Measurements from ENCODE around the gene DEFB114. TPM values are rescaled to one million over a fixed set of nuclear protein-coding genes. Genes with fewer than 3 reads are reported as not detected.

Gene DEFB114
- total RNA-seq, 1 donor from 2014 or later, result not detected

GRCh38 chr6:49986551-49986950 is 22.6 kb upstream of the DEFB114 start:
- Mint-ChIP-seq H3K9me3 (ENCODE audit: unreplicated experiment) (no peaks in the 10 kb centered on the region), H3K4me1 (ENCODE audit: low read depth, unreplicated experiment) (no peaks in the 10 kb centered on the region), H3K27me3 (ENCODE audit: low read depth, unreplicated experiment) (no peaks in the 10 kb centered on the region), H3K4me3 (ENCODE audit: unreplicated experiment) (no peak overlapping the region), H3K36me3 (ENCODE audit: low read depth, unreplicated experiment) (no peaks in the 10 kb centered on the region), H3K27ac (ENCODE audit: unreplicated experiment) (no peak overlapping the region)
- H3K4me3 ChIP-seq (ENCODE audit: insufficient read depth, low read depth, low read length), result no peak overlapping the region
- no peaks in the 10 kb centered on the region for H3K79me2 ChIP-seq (ENCODE audit: insufficient read depth, low read length)
- FAIRE-seq, result no peak
- H3K27me3 ChIP-seq (ENCODE audit: insufficient read depth, low read length), result no peaks in the 10 kb centered on the region
- H3K4me2 ChIP-seq (ENCODE audit: low read length), result no peak overlapping the region
- no peak for DNase-seq (ENCODE audit: low read depth)
- H3K9me3 ChIP-seq (ENCODE audit: insufficient read depth, low read depth, low read length), result peaks cover 6% of the 10 kb centered on the region
- no peak overlapping the region for H3K27ac ChIP-seq (ENCODE audit: low read depth, low read length)
- no peaks in the 10 kb centered on the region for H4K20me1 ChIP-seq (ENCODE audit: insufficient read depth, low read length)
- no peaks in the 10 kb centered on the region for H3K4me1 ChIP-seq (ENCODE audit: insufficient read depth, low read length)
- TF ChIP-seq CTCF (IDR thresholded peaks at IDR 0.05; ENCODE audit: insufficient read depth, low read depth, low read length), result no peak
- no peak for TF ChIP-seq EZH2 (IDR thresholded peaks at IDR 0.05; ENCODE audit: insufficient read depth, low read length)
- H3K9ac ChIP-seq (ENCODE audit: low read length), result no peak overlapping the region
- H2AFZ ChIP-seq (ENCODE audit: low read depth, low read length), result no peak overlapping the region
- H3K36me3 ChIP-seq (ENCODE audit: insufficient read depth, low read length), result no peaks in the 10 kb centered on the region

GRCh38 chr6:49982046-49982445 is 18.1 kb upstream of the DEFB114 start:
- Histone ChIP-seq H3K36me3 (ENCODE audit: insufficient read depth, low read length) (no peaks in the 10 kb centered on the region), H3K9ac (ENCODE audit: low read length) (no peak overlapping the region), H4K20me1 (ENCODE audit: insufficient read depth, low read length) (no peaks in the 10 kb centered on the region), H3K27ac (ENCODE audit: low read depth, low read length) (no peak overlapping the region), H2AFZ (ENCODE audit: low read depth, low read length) (no peak overlapping the region), H3K27me3 (ENCODE audit: insufficient read depth, low read length) (no peaks in the 10 kb centered on the region), H3K4me2 (ENCODE audit: low read length) (no peak overlapping the region), H3K4me3 (ENCODE audit: insufficient read depth, low read depth, low read length) (no peak overlapping the region), H3K79me2 (ENCODE audit: insufficient read depth, low read length) (no peaks in the 10 kb centered on the region), H3K4me1 (ENCODE audit: insufficient read depth, low read length) (no peaks in the 10 kb centered on the region), H3K9me3 (ENCODE audit: insufficient read depth, low read depth, low read length) (peaks cover 3% of the 10 kb centered on the region)
- Mint-ChIP-seq H3K4me3 (ENCODE audit: unreplicated experiment) (no peak overlapping the region), H3K4me1 (ENCODE audit: low read depth, unreplicated experiment) (no peaks in the 10 kb centered on the region), H3K36me3 (ENCODE audit: low read depth, unreplicated experiment) (no peaks in the 10 kb centered on the region), H3K27ac (ENCODE audit: unreplicated experiment) (no peak overlapping the region), H3K9me3 (ENCODE audit: unreplicated experiment) (no peaks in the 10 kb centered on the region), H3K27me3 (ENCODE audit: low read depth, unreplicated experiment) (peaks cover 2% of the 10 kb centered on the region)
- DNase-seq (ENCODE audit: low read depth), result no peak
- TF ChIP-seq EZH2 (IDR thresholded peaks at IDR 0.05; ENCODE audit: insufficient read depth, low read length), result no peak
- TF ChIP-seq CTCF (IDR thresholded peaks at IDR 0.05; ENCODE audit: insufficient read depth, low read depth, low read length), result no peak
- FAIRE-seq, result no peak

- Mint-ChIP-seq H3K4me3 (ENCODE audit: unreplicated experiment) (no peak overlapping the region), H3K36me3 (ENCODE audit: low read depth, unreplicated experiment) (no peaks in the 10 kb centered on the region), H3K4me1 (ENCODE audit: low read depth, unreplicated experiment) (no peaks in the 10 kb centered on the region), H3K27me3 (ENCODE audit: low read depth, unreplicated experiment) (peaks cover 3% of the 10 kb centered on the region), H3K27ac (ENCODE audit: unreplicated experiment) (no peak overlapping the region), H3K9me3 (ENCODE audit: unreplicated experiment) (no peaks in the 10 kb centered on the region)
- H3K27ac ChIP-seq (ENCODE audit: low read depth, low read length), result no peak overlapping the region
- no peak overlapping the region for H3K4me3 ChIP-seq (ENCODE audit: insufficient read depth, low read depth, low read length)
- H3K9me3 ChIP-seq (ENCODE audit: insufficient read depth, low read depth, low read length), result peaks cover 3% of the 10 kb centered on the region
- DNase-seq (ENCODE audit: low read depth) (no peak), FAIRE-seq (no peak)
- no peaks in the 10 kb centered on the region for H3K79me2 ChIP-seq (ENCODE audit: insufficient read depth, low read length)
- no peak overlapping the region for H3K9ac ChIP-seq (ENCODE audit: low read length)
- H3K36me3 ChIP-seq (ENCODE audit: insufficient read depth, low read length), result no peaks in the 10 kb centered on the region
- no peak overlapping the region for H3K4me2 ChIP-seq (ENCODE audit: low read length)
- no peaks in the 10 kb centered on the region for H3K4me1 ChIP-seq (ENCODE audit: insufficient read depth, low read length)
- no peak for TF ChIP-seq CTCF (IDR thresholded peaks at IDR 0.05; ENCODE audit: insufficient read depth, low read depth, low read length)
- no peak for TF ChIP-seq EZH2 (IDR thresholded peaks at IDR 0.05; ENCODE audit: insufficient read depth, low read length)
- no peak overlapping the region for H2AFZ ChIP-seq (ENCODE audit: low read depth, low read length)
- no peaks in the 10 kb centered on the region for H3K27me3 ChIP-seq (ENCODE audit: insufficient read depth, low read length)
- no peaks in the 10 kb centered on the region for H4K20me1 ChIP-seq (ENCODE audit: insufficient read depth, low read length)
Measured at GRCh38 chr6:49980898-49981297, 16.9 kb upstream of the DEFB114 start.
